GM12891 (cell line): ENCODE data around the gene MAP3K12.
A peak's percentile ranks its signal among the peaks of the same experiment; 100 is the strongest.

Experiments
- DNase-seq: peaks from one replicate; pipeline ENCODE4 v3.0.0; 2011; ENCODE audit warnings: low spot score; ENCODE audit not compliant: insufficient read length
- FAIRE-seq: peaks from 2 replicates; lab custom pipeline; 2011; peaks lifted over from hg19 to GRCh38; lab: Jason Lieb, UNC
- PAX5 ChIP-seq: IDR thresholded peaks from 2 replicates; pipeline ENCODE4 v1.6.1; 2011; ENCODE audit warnings: low read length, moderate library complexity, mild to moderate bottlenecking; ENCODE audit not compliant: insufficient read depth, severe bottlenecking
- POLR2A ChIP-seq: IDR thresholded peaks from 2 replicates; pipeline ENCODE4 v1.6.1; 2011; ENCODE audit warnings: low read depth, low read length, control low read depth
- POLR2AphosphoS5 ChIP-seq: IDR thresholded peaks from 2 replicates; pipeline ENCODE4 v1.6.1; 2011; ENCODE audit warnings: low read depth, low read length, control low read depth
- POU2F2 ChIP-seq: IDR thresholded peaks from 2 replicates; pipeline ENCODE4 v1.6.1; 2011; ENCODE audit warnings: low read depth, mild to moderate bottlenecking, control low read depth, low read length, moderate library complexity
- SPI1 ChIP-seq: IDR thresholded peaks from 2 replicates; pipeline ENCODE4 v1.6.1; 2011; ENCODE audit warnings: low read depth, low read length, control low read depth
- TAF1 ChIP-seq: IDR thresholded peaks from 2 replicates; pipeline ENCODE4 v1.6.1; 2011; ENCODE audit warnings: low read depth, low read length, control low read depth

MAP3K12 gene

DNA sequence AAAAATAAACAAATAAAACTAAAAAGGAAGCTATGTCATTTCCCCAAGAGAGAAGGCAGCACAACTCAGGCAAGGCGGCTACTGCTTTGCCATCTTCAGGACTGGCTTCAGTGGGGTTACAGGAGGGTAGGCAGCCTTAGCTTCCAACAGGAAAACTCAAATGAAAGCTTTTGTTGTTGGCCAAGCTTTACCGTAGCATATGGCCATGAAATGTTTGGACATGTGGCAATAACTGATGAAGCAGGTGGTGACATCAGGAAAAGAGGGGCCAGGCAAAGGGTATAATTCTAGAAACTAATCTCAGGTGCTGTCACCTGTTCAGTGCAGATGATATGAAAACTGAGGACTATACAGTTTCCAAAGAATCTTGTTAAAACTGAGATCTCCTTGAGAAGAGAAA lies 30.8 kb upstream of the MAP3K12 start:
- no peak for DNase-seq
- no peak for TF ChIP-seq POLR2A
- TF ChIP-seq SPI1 = no peak
- no peak for TF ChIP-seq TAF1
- no peak for TF ChIP-seq POLR2AphosphoS5
- no peak for TF ChIP-seq POU2F2
- no peak for FAIRE-seq

GRCh38 chr12:53524476-53524875 lies 25.2 kb upstream of the MAP3K12 start:
- FAIRE-seq = no peak
- no peak for DNase-seq
- TF ChIP-seq TAF1 = no peak
- no peak for TF ChIP-seq POLR2A
- TF ChIP-seq SPI1 = no peak
- no peak for TF ChIP-seq POLR2AphosphoS5
- no peak for TF ChIP-seq POU2F2
- TF ChIP-seq PAX5 = no peak

- FAIRE-seq (no peak), DNase-seq (no peak)
- TF ChIP-seq SPI1 (no peak), PAX5 (no peak), TAF1 (no peak), POU2F2 (no peak), POLR2AphosphoS5 (no peak), POLR2A (no peak)
These were observed 23.9 kb upstream of the MAP3K12 start for GRCh38 chr12:53523131-53523530.

- FAIRE-seq (no peak), DNase-seq (no peak)
- TF ChIP-seq PAX5 = no peak
- TF ChIP-seq POLR2AphosphoS5 = no peak
- no peak for TF ChIP-seq POLR2A
- no peak for TF ChIP-seq POU2F2
- no peak for TF ChIP-seq SPI1
- TF ChIP-seq TAF1 = no peak
These were observed 19.1 kb upstream of the MAP3K12 start for GRCh38 chr12:53518381-53518780.

DNA sequence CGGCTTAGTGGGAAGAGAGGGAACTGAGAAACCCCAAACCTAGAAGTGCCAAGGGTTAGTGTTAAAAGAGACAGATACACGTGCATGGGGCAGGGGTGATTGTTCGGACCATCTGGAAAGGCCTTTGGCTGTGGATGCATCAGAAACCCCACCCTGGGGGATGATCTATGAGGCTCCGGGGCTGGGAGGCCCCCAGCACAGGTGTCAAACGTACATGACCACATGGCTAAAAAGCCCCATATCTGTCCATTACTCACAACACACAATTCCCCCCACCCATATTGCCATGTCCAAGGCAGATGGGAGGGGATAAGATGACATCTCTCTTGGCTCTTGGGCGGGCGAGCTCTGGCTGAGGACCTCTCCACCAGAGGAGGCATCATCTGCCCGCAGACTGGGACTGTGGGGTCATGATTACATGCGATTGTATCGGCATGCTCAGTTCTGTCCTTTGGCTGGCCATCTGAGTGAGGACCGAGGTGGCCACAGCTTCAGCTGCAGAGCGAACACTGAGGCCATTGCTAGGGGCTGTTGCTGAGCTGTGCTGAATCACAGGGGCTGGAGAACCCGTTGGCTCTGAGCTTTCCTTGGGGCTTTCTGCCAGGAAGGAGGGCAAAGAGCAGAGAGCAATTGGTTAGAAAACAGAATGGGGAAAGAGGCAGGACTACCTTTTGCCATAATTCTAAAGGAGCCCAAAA lies 17.6 kb upstream of the MAP3K12 start:
- no peak for TF ChIP-seq TAF1
- DNase-seq (no peak), FAIRE-seq (no peak)

DNA sequence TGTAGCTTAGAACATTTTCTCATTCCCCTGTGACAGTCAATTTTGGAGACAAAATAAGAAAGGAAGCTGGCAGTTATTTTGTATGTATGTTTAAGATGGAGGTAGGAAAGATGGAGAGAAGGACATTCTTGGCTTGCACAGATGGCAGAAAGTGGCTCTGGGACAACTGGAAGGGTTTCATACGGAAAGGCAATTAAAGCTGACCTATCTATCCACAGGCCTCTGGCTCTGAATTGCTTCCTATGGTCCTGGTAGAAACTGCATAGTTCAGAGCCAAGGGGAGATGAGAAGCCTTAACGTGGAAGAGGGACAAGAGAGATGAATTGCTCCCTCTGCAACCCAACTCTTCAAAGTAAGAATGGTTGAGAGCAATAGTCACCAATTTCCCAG lies 16.0 kb upstream of the MAP3K12 start:
- DNase-seq (no peak), FAIRE-seq (no peak)
- no peak for TF ChIP-seq POLR2AphosphoS5

DNA sequence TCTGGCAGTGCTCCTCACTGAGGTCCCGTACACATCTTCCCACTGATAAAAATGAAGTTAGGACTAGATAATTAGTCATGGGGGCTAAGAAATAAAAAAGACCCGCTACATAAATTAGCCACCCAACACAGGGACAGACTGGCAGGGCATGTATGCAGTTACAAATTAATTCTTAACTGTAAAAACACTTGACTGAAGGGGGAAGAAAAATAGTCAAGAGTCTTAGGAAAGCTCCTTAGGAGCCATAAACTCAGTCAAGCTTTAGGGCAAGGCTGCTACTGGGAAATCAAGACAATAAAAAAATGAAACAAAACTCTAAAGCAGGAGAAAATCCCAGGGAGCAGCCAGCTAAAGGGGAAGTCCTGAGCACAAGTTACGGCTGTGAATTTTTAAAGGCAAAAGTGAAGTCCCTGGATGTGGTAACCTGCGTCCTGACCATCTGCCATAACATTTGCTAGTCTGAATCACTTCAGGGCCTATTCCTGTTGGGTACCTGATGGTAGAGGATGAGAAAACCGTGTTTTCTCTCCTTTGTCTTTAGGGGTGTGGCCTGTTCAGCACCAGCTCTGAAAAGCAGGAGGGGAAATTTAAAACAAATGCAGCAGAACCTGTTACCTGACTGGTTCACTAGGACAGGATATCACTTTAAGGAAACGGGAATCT lies 15.5 kb upstream of the MAP3K12 start:
- DNase-seq (no peak), FAIRE-seq (no peak)
- TF ChIP-seq POLR2AphosphoS5 (no peak), POU2F2 (no peak), TAF1 (no peak), POLR2A (no peak), SPI1 (no peak)

DNA sequence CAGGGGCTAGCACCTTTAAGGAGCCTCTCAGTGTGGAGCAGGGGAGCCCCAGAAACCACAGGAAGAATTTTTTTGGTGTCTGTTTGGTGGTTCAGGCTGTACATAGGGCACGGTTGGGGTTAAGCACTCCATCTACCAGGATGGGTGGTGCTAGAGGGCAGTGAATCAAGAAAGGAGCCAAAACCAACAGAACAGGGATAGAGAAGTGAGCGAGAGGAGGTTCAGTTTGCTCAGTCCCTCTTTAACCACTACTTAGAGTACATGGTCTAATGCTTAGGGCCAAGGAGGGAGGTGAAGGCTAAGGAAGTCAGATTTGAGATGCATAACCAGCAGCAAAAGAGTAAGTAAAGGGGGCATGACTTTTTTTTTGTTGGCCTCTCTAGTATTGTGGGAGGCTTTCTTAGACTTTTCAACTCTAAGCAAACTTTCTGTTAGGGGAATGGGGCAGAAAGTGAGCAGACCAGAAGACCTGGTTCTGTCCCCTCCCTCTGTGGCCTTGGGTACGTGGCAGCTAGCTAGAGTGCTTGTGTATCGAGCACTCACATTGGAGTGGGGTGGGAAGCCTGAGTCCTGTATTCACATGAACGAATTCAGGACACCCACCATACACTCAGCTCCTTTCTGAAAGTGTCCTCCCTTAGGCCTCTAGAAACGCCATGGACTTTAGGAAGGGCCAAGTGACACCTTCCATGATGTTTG lies 14.6 kb upstream of the MAP3K12 start:
- FAIRE-seq (no peak), DNase-seq (no peak)
- TF ChIP-seq PAX5 (no peak), SPI1 (no peak), POLR2A (no peak), POLR2AphosphoS5 (no peak), TAF1 (no peak), POU2F2 (no peak)

GRCh38 chr12:53510181-53510812 lies 11.0 kb upstream of the MAP3K12 start:
- no peak for DNase-seq

DNA sequence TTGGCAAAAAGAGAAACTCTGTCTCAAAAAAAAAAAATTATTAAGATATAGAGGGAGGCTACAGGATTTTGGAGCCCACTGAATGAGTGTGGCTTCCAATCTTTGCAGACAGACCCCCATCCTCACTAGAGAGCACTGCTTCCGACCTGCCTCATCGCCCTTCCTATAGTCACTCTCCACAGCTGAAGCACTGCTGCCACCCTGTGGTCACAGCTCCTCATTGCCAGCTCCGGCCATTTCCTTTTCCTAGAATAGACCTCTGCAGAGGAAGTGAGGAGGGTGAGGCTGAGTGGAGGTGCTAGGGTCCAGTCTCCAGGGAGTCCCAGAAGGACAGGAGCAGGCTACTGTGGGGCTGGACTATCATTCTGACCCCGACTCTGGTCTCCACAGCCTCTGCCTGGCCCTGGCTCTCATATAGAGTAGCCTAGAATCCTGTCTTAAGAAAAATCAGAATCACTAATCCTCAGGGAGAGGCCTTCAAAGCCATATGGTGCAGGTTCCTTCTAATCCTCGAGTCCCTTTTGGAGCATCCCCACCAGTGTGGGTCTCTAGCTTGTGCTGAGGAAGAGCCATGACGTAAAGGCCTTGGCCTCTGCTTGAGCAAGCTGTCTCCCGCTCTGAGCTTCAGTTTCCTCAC lies 9.4 kb upstream of the MAP3K12 start:
- peak; percentile 66 for DNase-seq

More at GRCh38 chr12:53510181-53510812, 11.0 kb upstream of the MAP3K12 start:
- no peak for FAIRE-seq
- TF ChIP-seq SPI1 = no peak
- TF ChIP-seq POLR2AphosphoS5 = no peak
- no peak for TF ChIP-seq PAX5
- TF ChIP-seq POLR2A = no peak
- TF ChIP-seq TAF1 = no peak
- no peak for TF ChIP-seq POU2F2

More for the DNA sequence above, 9.4 kb upstream of the MAP3K12 start:
- TF ChIP-seq PAX5 = no peak
- peak; percentile 85 for TF ChIP-seq SPI1
- no peak for TF ChIP-seq TAF1
- TF ChIP-seq POLR2A = no peak
- FAIRE-seq = peak; percentile 93
